Measurements from ENCODE around the gene CS.

DNA sequence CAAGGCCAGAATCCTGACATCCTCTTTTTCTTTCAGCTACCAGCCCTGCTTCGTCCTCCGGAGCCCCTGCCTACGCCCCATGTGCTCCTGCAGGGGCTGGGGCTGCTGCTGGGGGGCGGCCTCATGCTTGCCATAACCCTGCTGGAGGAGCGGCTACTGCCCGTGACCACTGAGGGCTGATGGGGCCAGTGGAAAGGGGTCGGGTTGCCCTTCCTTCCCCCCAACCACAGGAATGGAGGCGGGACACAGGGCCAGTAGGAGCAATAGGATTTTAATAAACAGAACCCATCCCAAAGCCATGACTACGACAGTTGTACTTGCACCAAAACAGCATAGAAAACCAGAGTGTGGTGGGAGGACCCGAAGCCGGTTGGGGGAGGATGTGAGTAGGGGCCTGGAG, 62.6 kb downstream of the CS start:
- TF ChIP-seq YY1 (IDR thresholded peaks at IDR 0.05; ENCODE audit: low read depth) (no peak), EP300 (IDR thresholded peaks at IDR 0.05; ENCODE audit: borderline replicate concordance) (no peak), TEAD4 (IDR thresholded peaks at IDR 0.05) (no peak), TCF12 (IDR thresholded peaks at IDR 0.05; ENCODE audit: low read depth) (no peak), TAF1 (IDR thresholded peaks at IDR 0.05; ENCODE audit: low read depth) (no peak), REST (IDR thresholded peaks at IDR 0.05; ENCODE audit: low read depth) (no peak), EGR1 (IDR thresholded peaks at IDR 0.05) (no peak), FOXM1 (IDR thresholded peaks at IDR 0.05; ENCODE audit: borderline replicate concordance, low read depth) (no peak), RAD21 (IDR thresholded peaks at IDR 0.05; ENCODE audit: low read depth) (no peak)

Data from Ishikawa (cell line).